Esophagus muscularis mucosa (tissue), 4 donors: ENCODE results near the gene C1orf210. TPM values are rescaled to one million over a fixed set of nuclear protein-coding genes. Genes with fewer than 3 reads are reported as not detected.
A peak's percentile ranks its signal among the peaks of the same experiment; 100 is the strongest.

Experiments
- DNase-seq: peaks from one replicate; pipeline ENCODE4 v3.0.0-alpha.2; 2017; ENCODE audit errors: extremely low spot score
- H3K27ac ChIP-seq, 4 donors: fragments of 200-600 bp; sonication (generic); replicated peaks in 1 of 4; 1 replicate in 3 of 4; 2 replicates in 1 of 4; pipeline ENCODE4 v1.5.1; 2016 to 2019; ENCODE audit warnings: mild to moderate bottlenecking in 1 of 4
- H3K27me3 ChIP-seq, 4 donors: fragments of 200-600 bp; sonication (generic); one replicate each; pipeline versions ENCODE4 v1.5.1 to v1.6.0; 2016 to 2019
- H3K36me3 ChIP-seq, 4 donors: fragments of 200-600 bp; sonication (generic); one replicate each; pipeline ENCODE4 v1.5.1; 2016 to 2019
- H3K4me1 ChIP-seq, 4 donors: fragments of 200-600 bp; sonication (generic); one replicate each; pipeline ENCODE4 v1.5.1; 2016 to 2019
- H3K4me3 ChIP-seq, 4 donors: fragments of 200-600 bp; sonication (generic); 1 replicate in 2 of 4; 2 replicates in 2 of 4; pipeline ENCODE4 v1.5.1; 2016 to 2019; ENCODE audit warnings: mild to moderate bottlenecking in 4 of 4, moderate library complexity in 1 of 4
- H3K9me3 ChIP-seq, 4 donors: fragments of 200-600 bp; sonication (generic); 1 replicate in 3 of 4; 2 replicates in 1 of 4; pipeline ENCODE4 v1.5.1; 2016 to 2019
- EP300 ChIP-seq: sonication (generic); formaldehyde crosslinking; IDR thresholded peaks from one replicate; pipeline ENCODE4 v1.6.1; 2017; ENCODE audit warnings: antibody characterized with exemption
- POLR2A ChIP-seq: fragments of 450-650 bp; IDR thresholded peaks from one replicate; pipeline ENCODE4 v1.6.1; 2017; ENCODE audit warnings: antibody characterized with exemption, moderate library complexity, mild to moderate bottlenecking, low read depth
- POLR2AphosphoS5 ChIP-seq, 2 donors: sonication (generic); formaldehyde crosslinking; IDR thresholded peaks; one replicate each; pipeline ENCODE4 v1.6.1; 2017; ENCODE audit warnings: antibody characterized with exemption in 2 of 2
- WGBS: methylation state at CpG from one replicate; pipeline ENCODE4 v1.1.5; 2018; 5-methylcytosine and 5-hydroxymethylcytosine counted together
- intact Hi-C: fragments of 100-400 bp; cut with DNase I; formaldehyde crosslinking; loops from one replicate; pipeline ENCODE4 v1.15.1; 2023
- total RNA-seq, 4 donors: library from RNA; depleted of rRNA; stranded (reverse); fragments of >200 nt; gene quantifications; one replicate each; pipeline versions ENCODE4 v1.1.0 to v1.2.1, GENCODE V29; 2016
- TF ChIP-seq, protein P1 (sequence below), 3 experiments: fragments of 200-600 bp in 2 of 3; fragments of 450-650 bp in 1 of 3; sonication (generic) in 2 of 3; IDR thresholded peaks; one replicate each; pipeline ENCODE4 v1.5.1; 2017 to 2019; ENCODE audit warnings: antibody characterized with exemption in 3 of 3, mild to moderate bottlenecking in 2 of 3, moderate library complexity in 1 of 3

Gene C1orf210
- total RNA-seq, 4 donors from 2014 or later: not detected

DNA sequence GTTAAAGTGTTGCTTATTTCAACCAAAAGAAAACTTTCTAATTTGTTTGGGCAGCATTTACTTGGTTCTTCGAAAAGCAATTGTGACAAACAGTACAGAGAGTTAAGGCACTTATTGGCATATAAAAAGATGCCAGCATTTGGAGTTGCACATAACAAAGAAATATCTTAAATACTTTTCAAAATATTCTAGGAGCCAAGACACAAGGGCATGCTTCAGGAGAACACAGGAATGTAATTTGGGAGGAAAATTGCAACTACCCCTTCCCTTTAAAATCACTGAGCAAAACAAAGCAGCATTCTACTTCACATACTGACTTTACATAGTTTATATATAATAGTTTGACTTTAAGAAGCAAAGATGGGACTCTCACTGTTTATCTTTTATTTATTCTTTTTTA is 10.8 kb upstream of the C1orf210 start:
- Histone ChIP-seq H3K27me3 (no peaks in the 10 kb centered on the region), H3K36me3 (no peaks in the 10 kb centered on the region), H3K9me3 (no peaks in the 10 kb centered on the region), H3K27ac (peak overlapping the region; percentile 69 to 84 (median 79)), H3K4me1 (peaks cover 46 to 55% (median 54%) of the 10 kb centered on the region in 4 donors), H3K4me3 (no peak overlapping the region)
- DNase-seq: no peak
- 77% methylated on average over 1 of the region's 1 CpG for WGBS
- intact Hi-C loops: no loop called here
- TF ChIP-seq, protein P1, sequence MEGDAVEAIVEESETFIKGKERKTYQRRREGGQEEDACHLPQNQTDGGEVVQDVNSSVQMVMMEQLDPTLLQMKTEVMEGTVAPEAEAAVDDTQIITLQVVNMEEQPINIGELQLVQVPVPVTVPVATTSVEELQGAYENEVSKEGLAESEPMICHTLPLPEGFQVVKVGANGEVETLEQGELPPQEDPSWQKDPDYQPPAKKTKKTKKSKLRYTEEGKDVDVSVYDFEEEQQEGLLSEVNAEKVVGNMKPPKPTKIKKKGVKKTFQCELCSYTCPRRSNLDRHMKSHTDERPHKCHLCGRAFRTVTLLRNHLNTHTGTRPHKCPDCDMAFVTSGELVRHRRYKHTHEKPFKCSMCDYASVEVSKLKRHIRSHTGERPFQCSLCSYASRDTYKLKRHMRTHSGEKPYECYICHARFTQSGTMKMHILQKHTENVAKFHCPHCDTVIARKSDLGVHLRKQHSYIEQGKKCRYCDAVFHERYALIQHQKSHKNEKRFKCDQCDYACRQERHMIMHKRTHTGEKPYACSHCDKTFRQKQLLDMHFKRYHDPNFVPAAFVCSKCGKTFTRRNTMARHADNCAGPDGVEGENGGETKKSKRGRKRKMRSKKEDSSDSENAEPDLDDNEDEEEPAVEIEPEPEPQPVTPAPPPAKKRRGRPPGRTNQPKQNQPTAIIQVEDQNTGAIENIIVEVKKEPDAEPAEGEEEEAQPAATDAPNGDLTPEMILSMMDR (IDR thresholded peaks at IDR 0.05): no peak
- TF ChIP-seq POLR2A (no peak), EP300 (no peak), POLR2AphosphoS5 (IDR thresholded peaks at IDR 0.05) (no peak)

DNA sequence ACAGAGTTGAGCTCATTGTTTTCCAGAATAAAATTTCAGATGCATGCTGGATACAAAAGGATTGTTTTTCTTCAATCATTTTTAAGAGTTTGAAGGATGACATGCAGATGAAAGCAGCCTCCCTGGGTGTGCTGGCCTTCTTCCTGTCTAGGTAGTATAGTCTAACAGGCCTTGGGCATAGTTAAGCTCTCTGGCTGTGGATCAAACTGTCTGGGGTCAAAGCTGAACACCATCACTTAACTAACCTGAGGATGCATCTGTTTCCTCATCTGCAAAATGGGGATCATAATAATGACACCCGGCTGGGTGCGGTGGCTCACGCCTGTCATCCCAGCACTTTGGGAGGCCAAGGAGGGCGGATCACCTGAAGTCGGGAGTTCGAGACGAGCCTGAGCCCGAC is 9.4 kb upstream of the C1orf210 start:
- H3K36me3 ChIP-seq: no peaks in the 10 kb centered on the region
- no peaks in the 10 kb centered on the region for H3K27me3 ChIP-seq
- no peak overlapping the region for H3K4me3 ChIP-seq
- peaks cover 40 to 52% (median 49%) of the 10 kb centered on the region in 4 donors for H3K4me1 ChIP-seq
- TF ChIP-seq, protein P1 (IDR thresholded peaks at IDR 0.05): no peak
- TF ChIP-seq POLR2A (no peak), EP300 (no peak), POLR2AphosphoS5 (IDR thresholded peaks at IDR 0.05) (no peak)
- peak overlapping the region; percentile 69 to 84 (median 79) for H3K27ac ChIP-seq
- DNase-seq: no peak
- intact Hi-C loops: loop anchor here (5.0 kb wide), 1 partner anchor 53 kb away; no protein-coding TSS in a partner anchor
- WGBS: 87% methylated on average over 8 of the region's 8 CpGs
- no peaks in the 10 kb centered on the region for H3K9me3 ChIP-seq

DNA sequence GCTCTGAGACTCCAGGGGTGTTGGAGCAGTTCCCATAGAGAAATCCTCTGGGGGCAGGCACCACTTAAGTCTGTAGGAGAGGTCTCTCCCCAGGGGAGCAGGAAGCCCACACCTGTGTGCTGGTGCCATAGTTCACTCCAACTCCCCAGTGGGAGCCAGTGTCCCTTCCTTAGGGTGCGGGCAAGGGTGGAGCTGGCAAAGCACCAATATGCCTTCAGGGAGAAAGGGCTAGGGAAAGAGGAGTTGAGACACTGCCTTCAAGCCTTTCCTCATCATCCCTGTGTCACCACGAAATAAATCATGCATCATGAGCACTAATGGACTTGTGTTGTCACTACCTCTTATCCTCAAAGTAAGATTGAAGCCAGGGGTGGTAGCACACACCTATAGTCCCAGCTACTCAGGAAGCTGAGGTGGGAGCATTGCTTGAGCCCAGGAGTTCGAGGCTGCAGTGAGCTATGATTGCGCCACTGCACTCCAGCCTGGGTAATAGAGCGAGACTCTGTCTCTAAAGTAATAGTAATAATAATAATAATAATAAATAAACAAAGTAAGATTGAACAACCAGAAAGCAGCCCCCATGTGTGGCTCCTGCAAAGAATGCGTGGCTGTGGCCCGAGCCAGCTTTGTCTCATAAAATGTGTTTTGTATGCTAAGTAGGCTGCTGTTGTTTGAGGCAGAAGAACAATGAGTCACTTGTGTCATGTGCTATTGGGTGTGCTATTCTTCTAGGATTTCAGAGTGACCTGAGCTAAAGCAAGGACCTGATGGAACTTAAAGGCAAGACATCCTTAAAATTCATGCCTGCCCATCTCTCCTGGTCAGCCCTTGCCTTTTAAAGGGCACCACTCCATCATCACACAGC is 8.7 kb upstream of the C1orf210 start:
- intact Hi-C loops: loop anchor here (5.0 kb wide), 1 partner anchor 53 kb away; no protein-coding TSS in a partner anchor
- Histone ChIP-seq H3K36me3 (no peaks in the 10 kb centered on the region), H3K27ac (peak overlapping the region; percentile 69 to 84 (median 79)), H3K9me3 (no peaks in the 10 kb centered on the region), H3K4me3 (no peak overlapping the region), H3K4me1 (peaks cover 38 to 45% (median 43%) of the 10 kb centered on the region in 4 donors), H3K27me3 (no peaks in the 10 kb centered on the region)
- TF ChIP-seq POLR2A (no peak), POLR2AphosphoS5 (IDR thresholded peaks at IDR 0.05) (peak; percentile 18 to 68), EP300 (no peak)
- TF ChIP-seq, protein P1 (IDR thresholded peaks at IDR 0.05): no peak
- no peak for DNase-seq
- 75% methylated on average over 7 of the region's 7 CpGs for WGBS

DNA sequence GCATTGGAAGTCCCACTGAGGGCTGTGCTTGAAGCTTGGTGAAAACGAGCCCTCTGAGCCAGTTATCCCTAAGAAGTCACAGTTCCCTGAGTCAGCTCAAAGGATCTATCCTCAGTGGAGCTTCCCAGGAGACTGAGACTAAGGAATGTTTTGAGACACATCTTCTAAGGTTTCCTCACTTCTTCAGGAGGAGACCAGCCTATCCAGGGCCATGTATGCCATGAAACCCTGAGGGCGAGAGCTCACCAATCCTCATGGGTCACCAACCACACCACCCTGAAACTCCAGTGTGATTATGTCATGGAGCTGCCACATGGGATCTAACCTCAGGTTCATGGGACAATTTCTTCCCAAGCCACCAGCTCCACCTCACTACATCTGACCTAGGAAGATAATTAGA is 7.8 kb upstream of the C1orf210 start:
- H3K27ac ChIP-seq: peak overlapping the region in 2 of 4 donors; percentile 76 to 84
- H3K27me3 ChIP-seq: no peaks in the 10 kb centered on the region
- WGBS: 100% methylated on average over 1 of the region's 2 CpGs
- H3K4me1 ChIP-seq: peaks cover 38 to 42% (median 40%) of the 10 kb centered on the region in 4 donors
- H3K36me3 ChIP-seq: no peaks in the 10 kb centered on the region
- H3K9me3 ChIP-seq: no peaks in the 10 kb centered on the region
- no peak overlapping the region for H3K4me3 ChIP-seq
- intact Hi-C loops: loop anchor here (5.0 kb wide), 1 partner anchor 54 kb away; no protein-coding TSS in a partner anchor
- no peak for TF ChIP-seq POLR2A
- no peak for TF ChIP-seq POLR2AphosphoS5 (IDR thresholded peaks at IDR 0.05)
- TF ChIP-seq EP300: no peak
- TF ChIP-seq, protein P1 (IDR thresholded peaks at IDR 0.05): no peak
- DNase-seq: no peak
